Limb (tissue), 2 donors: Measurements from ENCODE around the gene MRPS24.
"Not testable (repeated sequence)": the region's sequence is repeated elsewhere in the genome, so short reads cannot be mapped to it uniquely, and the experiment has no call there.

Experiments
- DNase-seq, 2 donors: peaks; one replicate each; pipeline ENCODE4 v3.0.0-alpha.2; 2016; ENCODE audit errors: extremely low spot score in 2 of 2

Gene MRPS24

GRCh38 chr7:43838201-43838658, 31.1 kb downstream of the MRPS24 start:
- no peak for DNase-seq

DNA sequence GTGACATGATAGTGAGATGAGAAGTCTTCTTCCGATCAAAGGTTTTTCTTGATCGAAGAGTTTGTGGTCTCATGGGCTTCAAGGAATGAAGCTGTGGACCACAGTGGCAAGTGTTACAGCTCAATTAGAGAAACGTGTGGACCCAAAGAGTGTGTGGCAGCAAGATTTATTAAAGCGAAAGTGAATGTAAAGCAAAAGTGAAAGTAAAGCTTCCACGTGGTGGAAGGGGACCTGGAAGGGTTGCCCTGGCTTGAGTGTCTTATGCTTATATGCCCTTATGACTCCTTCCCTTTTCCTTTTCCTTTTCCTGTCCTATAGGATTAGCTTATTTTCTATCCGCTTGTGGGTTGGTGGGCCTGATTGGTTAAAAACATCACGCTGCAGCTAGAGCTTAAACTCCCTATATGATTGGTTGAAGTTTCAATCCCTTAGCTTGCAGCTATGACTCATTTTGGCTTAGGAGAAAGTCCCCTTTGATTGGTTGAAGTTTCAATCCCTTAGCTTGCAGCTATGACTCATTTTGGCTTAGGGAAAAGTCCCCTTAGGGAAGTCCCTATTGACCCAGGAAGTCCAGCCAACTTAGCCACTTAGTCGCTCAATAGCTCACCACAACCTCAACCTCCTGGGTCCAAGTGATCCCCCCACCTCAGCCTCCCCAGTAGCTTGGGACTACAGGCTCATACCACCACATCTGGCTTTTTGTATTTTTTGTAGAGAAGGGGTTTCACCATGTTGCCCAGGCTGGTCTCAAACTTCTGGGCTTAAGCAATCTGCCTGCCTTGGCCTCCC, 34.7 kb downstream of the MRPS24 start:
- no peak for DNase-seq

DNA sequence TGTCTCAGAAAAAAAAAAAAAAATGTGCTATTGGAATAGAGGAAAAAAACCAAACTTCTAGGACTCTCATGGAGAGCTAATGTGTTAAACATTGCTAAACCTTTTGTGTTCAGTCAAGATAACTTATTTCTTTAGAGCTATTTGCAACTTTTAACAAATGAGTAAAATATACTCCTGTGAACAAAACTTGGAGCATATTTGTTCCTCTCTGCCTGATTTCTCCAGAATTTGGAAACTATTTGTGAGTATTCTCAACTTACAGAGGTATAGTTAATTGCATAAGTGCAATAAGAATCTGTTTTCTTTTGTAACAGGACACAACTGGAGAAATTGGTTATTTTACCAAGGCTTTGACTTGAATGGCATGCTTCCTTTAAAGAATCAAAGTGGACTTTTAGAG, 38.4 kb downstream of the MRPS24 start:
- DNase-seq, result not testable (repeated sequence)

DNA sequence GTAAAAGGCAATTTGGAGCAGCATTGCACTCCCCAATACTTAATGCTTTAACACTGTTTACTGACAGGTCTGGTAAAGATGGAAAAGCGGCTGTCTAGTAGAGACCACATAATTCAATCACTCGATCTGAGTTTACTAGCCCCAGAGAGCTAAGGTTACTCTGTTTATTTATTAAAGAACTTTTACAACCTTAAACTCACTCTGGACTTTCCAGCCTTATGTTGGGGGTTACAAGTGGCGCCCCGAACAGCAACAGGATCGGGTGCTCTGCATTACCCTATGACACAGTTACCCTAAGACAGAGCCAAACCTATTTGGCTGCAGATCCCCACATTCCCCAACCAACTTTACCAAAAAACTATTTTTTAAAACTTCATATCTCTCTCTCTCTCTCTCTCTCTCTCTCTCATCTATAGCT, 43.9 kb downstream of the MRPS24 start:
- DNase-seq, result no peak

GRCh38 chr7:43824963-43825362, 44.4 kb downstream of the MRPS24 start:
- DNase-seq, result no peak

DNA sequence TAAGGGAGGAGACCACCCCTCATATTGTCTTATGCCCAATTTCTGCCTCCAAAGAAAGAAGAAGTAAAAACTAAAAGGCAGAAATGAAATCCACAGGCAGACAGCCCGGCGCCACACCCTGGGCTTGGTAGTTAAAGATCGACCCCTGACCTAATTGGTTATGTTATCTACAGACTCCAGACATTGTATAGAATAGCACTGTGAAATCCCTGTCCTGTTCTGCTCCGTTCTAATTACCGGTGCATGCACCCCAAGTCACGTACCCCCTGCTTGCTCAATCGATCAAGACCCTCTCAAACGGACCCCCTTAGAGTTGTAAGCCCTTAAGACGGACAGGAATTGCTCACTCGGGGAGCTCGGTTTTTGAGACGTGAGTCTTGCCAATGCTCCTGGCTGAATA, 44.8 kb downstream of the MRPS24 start:
- not testable (repeated sequence) for DNase-seq

GRCh38 chr7:43823941-43824340, 45.4 kb downstream of the MRPS24 start:
- no peak for DNase-seq

- not testable (repeated sequence) for DNase-seq
Measured at GRCh38 chr7:43823425-43823824, 45.9 kb downstream of the MRPS24 start.
